Measurements from ENCODE around the gene HOXC4.
"Not testable (repeated sequence)": the region's sequence is repeated elsewhere in the genome, so short reads cannot be mapped to it uniquely, and the experiment has no call there.

The HOXC4 gene

GRCh38 chr12:54058128-54058768 lies 4.6 kb downstream of the HOXC4 start:
- TF ChIP-seq ZNF274 (IDR thresholded peaks at IDR 0.05; ENCODE audit: low read depth, low read length), result no peak
- H3K4me3 ChIP-seq (ENCODE audit: low read length), result no peak overlapping the region

- H3K4me3 ChIP-seq (ENCODE audit: low read length), result no peak overlapping the region
- TF ChIP-seq ZNF274 (IDR thresholded peaks at IDR 0.05; ENCODE audit: low read depth, low read length), result no peak
Observed at GRCh38 chr12:54059668-54060067, 6.0 kb downstream of the HOXC4 start.

GRCh38 chr12:54060174-54060974 lies 6.7 kb downstream of the HOXC4 start:
- no peak for TF ChIP-seq ZNF274 (IDR thresholded peaks at IDR 0.05; ENCODE audit: low read depth, low read length)
- H3K4me3 ChIP-seq (ENCODE audit: low read length), result no peak overlapping the region

GRCh38 chr12:54060975-54061778 lies 7.5 kb downstream of the HOXC4 start:
- no peak for TF ChIP-seq ZNF274 (IDR thresholded peaks at IDR 0.05; ENCODE audit: low read depth, low read length)
- H3K4me3 ChIP-seq (ENCODE audit: low read length), result no peak overlapping the region

- TF ChIP-seq ZNF274 (IDR thresholded peaks at IDR 0.05; ENCODE audit: low read depth, low read length), result no peak
- H3K4me3 ChIP-seq (ENCODE audit: low read length), result no peak overlapping the region
Observed at GRCh38 chr12:54065677-54066076, 12.0 kb downstream of the HOXC4 start.

GRCh38 chr12:54066408-54066807 lies 12.8 kb downstream of the HOXC4 start:
- no peak overlapping the region for H3K4me3 ChIP-seq (ENCODE audit: low read length)
- TF ChIP-seq ZNF274 (IDR thresholded peaks at IDR 0.05; ENCODE audit: low read depth, low read length), result no peak

GRCh38 chr12:54068418-54069070 lies 14.9 kb downstream of the HOXC4 start:
- no peak overlapping the region for H3K4me3 ChIP-seq (ENCODE audit: low read length)
- no peak for TF ChIP-seq ZNF274 (IDR thresholded peaks at IDR 0.05; ENCODE audit: low read depth, low read length)

- no peak for TF ChIP-seq ZNF274 (IDR thresholded peaks at IDR 0.05; ENCODE audit: low read depth, low read length)
Observed at GRCh38 chr12:54071942-54072341, 18.3 kb downstream of the HOXC4 start.

GRCh38 chr12:54074308-54074707 lies 20.7 kb downstream of the HOXC4 start:
- no peak overlapping the region for H3K4me3 ChIP-seq (ENCODE audit: low read length)
- TF ChIP-seq ZNF274 (IDR thresholded peaks at IDR 0.05; ENCODE audit: low read depth, low read length), result no peak

More at GRCh38 chr12:54071942-54072341, 18.3 kb downstream of the HOXC4 start:
- no peak overlapping the region for H3K4me3 ChIP-seq (ENCODE audit: low read length)

- no peak for TF ChIP-seq ZNF274 (IDR thresholded peaks at IDR 0.05; ENCODE audit: low read depth, low read length)
- H3K4me3 ChIP-seq (ENCODE audit: low read length), result no peak overlapping the region
Observed at GRCh38 chr12:54075409-54075808, 21.8 kb downstream of the HOXC4 start.

- no peak for TF ChIP-seq ZNF274 (IDR thresholded peaks at IDR 0.05; ENCODE audit: low read depth, low read length)
- no peak overlapping the region for H3K4me3 ChIP-seq (ENCODE audit: low read length)
Observed at GRCh38 chr12:54075974-54076373, 22.3 kb downstream of the HOXC4 start.

GRCh38 chr12:54077843-54078242 lies 24.2 kb downstream of the HOXC4 start:
- not testable (repeated sequence) for H3K4me3 ChIP-seq (ENCODE audit: low read length)

- H3K4me3 ChIP-seq (ENCODE audit: low read length), result not testable (repeated sequence)
Observed at GRCh38 chr12:54079115-54079514, 25.5 kb downstream of the HOXC4 start.

- not testable (repeated sequence) for H3K4me3 ChIP-seq (ENCODE audit: low read length)
Observed at GRCh38 chr12:54080008-54080924, 26.6 kb downstream of the HOXC4 start.

- H3K4me3 ChIP-seq (ENCODE audit: low read length), result peak overlapping the region; percentile 53; the same call in 1 of the 2 replicates
Observed at GRCh38 chr12:54081053-54081514, 27.4 kb downstream of the HOXC4 start.

GRCh38 chr12:54081581-54082396 lies 28.2 kb downstream of the HOXC4 start:
- H3K4me3 ChIP-seq (ENCODE audit: low read length), result peak overlapping the region; percentile 53; the same call in 1 of the 2 replicates

Measured in GM08714 (cell line).